ENCODE results near the gene POLR3GL.

DNA sequence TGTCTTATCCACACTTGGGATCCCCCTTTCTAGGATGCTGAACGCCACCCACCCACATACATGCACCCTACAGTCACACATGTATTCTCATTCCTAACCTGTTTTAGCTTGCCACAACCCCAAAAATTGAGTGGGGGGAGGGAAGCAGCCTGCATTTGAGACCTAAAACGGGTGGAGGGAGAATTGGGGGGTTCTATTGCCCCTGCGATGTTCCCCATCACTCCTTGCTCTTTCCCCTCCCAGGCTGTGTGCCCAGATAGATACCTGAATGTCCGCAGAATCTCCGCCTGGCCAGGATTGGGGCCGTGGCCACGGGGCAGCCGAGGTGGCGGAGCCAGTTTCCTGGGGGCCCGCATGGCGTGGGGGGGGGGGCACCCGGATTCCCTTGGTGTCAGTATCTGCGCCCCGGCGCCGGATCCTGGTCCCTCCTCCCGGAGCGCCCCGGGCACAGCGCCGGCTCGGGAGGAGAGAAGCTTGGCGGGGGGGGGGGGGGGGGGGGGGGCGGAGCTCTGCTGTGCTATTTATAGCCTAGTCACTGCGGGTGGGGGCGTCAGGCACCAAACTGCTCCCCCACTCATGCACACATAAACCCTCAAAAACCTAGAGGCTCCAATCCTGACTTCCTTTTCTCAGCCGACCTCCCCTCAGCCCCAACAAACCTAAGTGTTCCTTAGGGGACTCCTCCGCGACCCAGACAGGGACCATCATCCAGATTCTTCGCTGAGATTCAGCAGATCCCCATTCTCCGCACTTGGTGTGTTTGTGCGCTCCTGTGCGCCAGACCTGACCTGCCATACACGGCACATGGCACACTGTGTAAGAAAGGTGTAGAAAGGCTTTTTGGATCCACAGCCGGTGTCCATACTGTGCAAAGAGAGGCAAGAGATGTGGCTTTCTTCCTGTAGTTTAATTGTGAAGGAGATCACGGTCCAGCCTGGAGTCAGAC lies 2.1 kb upstream of the POLR3GL start:
- TF ChIP-seq, protein P1, sequence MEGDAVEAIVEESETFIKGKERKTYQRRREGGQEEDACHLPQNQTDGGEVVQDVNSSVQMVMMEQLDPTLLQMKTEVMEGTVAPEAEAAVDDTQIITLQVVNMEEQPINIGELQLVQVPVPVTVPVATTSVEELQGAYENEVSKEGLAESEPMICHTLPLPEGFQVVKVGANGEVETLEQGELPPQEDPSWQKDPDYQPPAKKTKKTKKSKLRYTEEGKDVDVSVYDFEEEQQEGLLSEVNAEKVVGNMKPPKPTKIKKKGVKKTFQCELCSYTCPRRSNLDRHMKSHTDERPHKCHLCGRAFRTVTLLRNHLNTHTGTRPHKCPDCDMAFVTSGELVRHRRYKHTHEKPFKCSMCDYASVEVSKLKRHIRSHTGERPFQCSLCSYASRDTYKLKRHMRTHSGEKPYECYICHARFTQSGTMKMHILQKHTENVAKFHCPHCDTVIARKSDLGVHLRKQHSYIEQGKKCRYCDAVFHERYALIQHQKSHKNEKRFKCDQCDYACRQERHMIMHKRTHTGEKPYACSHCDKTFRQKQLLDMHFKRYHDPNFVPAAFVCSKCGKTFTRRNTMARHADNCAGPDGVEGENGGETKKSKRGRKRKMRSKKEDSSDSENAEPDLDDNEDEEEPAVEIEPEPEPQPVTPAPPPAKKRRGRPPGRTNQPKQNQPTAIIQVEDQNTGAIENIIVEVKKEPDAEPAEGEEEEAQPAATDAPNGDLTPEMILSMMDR (conservative IDR thresholded peaks at IDR 0.05): no peak
- no peak for TF ChIP-seq ZFX (IDR thresholded peaks at IDR 0.05)

All from C4-2B (cell line).